Heart right ventricle (tissue), 16 donors: Measurements from ENCODE around the gene RPL5. TPM values are rescaled to one million over a fixed set of nuclear protein-coding genes. Genes with fewer than 3 reads are reported as not detected.

ENCODE experiments used
- ATAC-seq, 8 donors: fragments of 200-7000 bp; cut with Tn5 transposase; one replicate each; pipeline ENCODE4 v1.9.1; 2020; ENCODE audit warnings: mild to moderate bottlenecking in 8 of 8, moderate library complexity in 8 of 8, moderate number of reproducible peaks in 1 of 8
- DNase-seq, 2 donors: peaks; one replicate each; pipeline ENCODE4 v3.0.0-alpha.2; 2020
- H3K27ac ChIP-seq, 10 donors: fragments of 200-600 bp; sonication (generic) in 2 of 10; one replicate each; pipeline versions ENCODE4 v1.5.0 to v1.8.0; 2020 to 2022; ENCODE audit warnings: mild to moderate bottlenecking in 3 of 10
- H3K27me3 ChIP-seq, 7 donors: fragments of 200-600 bp; one replicate each; pipeline ENCODE4 v1.8.0; 2021 to 2022; ENCODE audit warnings: mild to moderate bottlenecking in 2 of 7
- H3K36me3 ChIP-seq, 9 donors: fragments of 200-600 bp; sonication (generic) in 1 of 9; one replicate each; pipeline versions ENCODE4 v1.5.0 to v1.8.0; 2020 to 2022; ENCODE audit warnings: mild to moderate bottlenecking in 2 of 9
- H3K4me1 ChIP-seq, 9 donors: fragments of 200-600 bp; sonication (generic) in 1 of 9; one replicate each; pipeline versions ENCODE4 v1.5.0 to v1.8.0; 2020 to 2022; ENCODE audit warnings: mild to moderate bottlenecking in 4 of 9
- H3K4me3 ChIP-seq, 10 donors: fragments of 200-600 bp; sonication (generic) in 2 of 10; one replicate each; pipeline versions ENCODE4 v1.5.0 to v1.8.0; 2020 to 2022; ENCODE audit warnings: mild to moderate bottlenecking in 7 of 10, moderate library complexity in 2 of 10
- H3K9me3 ChIP-seq, 11 donors: fragments of 200-600 bp in 10 of 11; sonication (generic) in 2 of 11; one replicate each; pipeline versions ENCODE4 v1.5.0 to v1.8.0; 2013 to 2022; ENCODE audit warnings: mild to moderate bottlenecking in 2 of 11, control low read depth in 1 of 11, moderate library complexity in 1 of 11
- WGBS, 2 donors: extraction: QIAGEN DNeasy Blood & Tissue Kit; methylation state at CpG; one replicate each; pipeline ENCODE4 v1.1.7; 2013; ENCODE audit warnings: inconsistent platforms in 1 of 2; 5-methylcytosine and 5-hydroxymethylcytosine counted together
- intact Hi-C, 10 donors: fragments of 100-400 bp; cut with DNase I; formaldehyde crosslinking; loops; one replicate each; pipeline versions ENCODE4 v1.11.1 to v1.14.2; 2022
- polyA plus RNA-seq, 2 donors: library from polyadenylated mRNA; stranded (reverse); fragments of 200-250 nt; gene quantifications; one replicate each; pipeline ENCODE4 v1.2.3, GENCODE V29; 2013
- total RNA-seq, 10 donors: library from RNA; stranded (reverse); fragmentation: NEBNext Ultra II Directional in 3 of 10; extraction: Animal tissue kit (Norgen Biotek cat#: 25700) in 3 of 10; gene quantifications; one replicate each; pipeline versions ENCODE4 v1.2.1 to v1.2.4, GENCODE V29; 2021 to 2023
- TF ChIP-seq, protein P1 (sequence below), 9 donors: fragments of 200-600 bp; sonication (generic) in 2 of 9; IDR thresholded peaks; one replicate each; pipeline versions ENCODE4 v1.5.0 to v1.8.0; 2021 to 2022; ENCODE audit warnings: antibody characterized with exemption in 9 of 9, mild to moderate bottlenecking in 5 of 9, moderate library complexity in 1 of 9
- donor health status: Arrhythmogenic right ventricular cardiomyopathy.
- donor health status: ischemic (EF 13 %, LVEDD 7.1; RV severe dilation, severe dysfunction).
- donor health status: healthy with polysubstance abuse.
- donor health status: DM: no; HTN: yes; CAD: no.
- donor health status: DM: no; HTN: no; CAD: no.
- donor health status: ischemic (EF 25% LVEDD 6.9; RV normal size, moderate dysfunction).
- donor health status: ischemic (EF 25% LVEDD 5.7; RV mildly dilated, moderate dysfunction).
- donor health status: healthy.
- donor health status: DM: yes; HTN: yes; CAD: no.
- donor health status: Ischemic cardiomyopathy.
- donor health status: ischemic (EF 35%, LVEDD 5.7; RV mildly dilated, moderate dysfunction).
- donor health status: nonischemic (EF 11% LVEDD 7.7; RV severe dilation, severe dysfunction).
- donor health status: DM: yes; HTN: yes; CAD: no.
- donor health status: PGD.
- donor health status: ischemic (EF 29% LVEDD 5.4; RV normal size, mild dysfunction).
- donor health status: nonischemic (EF 23%, LVEDD 6.1; RV moderate dilation, normal function).

The RPL5 gene
- total and polyA plus RNA-seq, 12 donors = 468 to 1,695 (median 561) TPM

DNA sequence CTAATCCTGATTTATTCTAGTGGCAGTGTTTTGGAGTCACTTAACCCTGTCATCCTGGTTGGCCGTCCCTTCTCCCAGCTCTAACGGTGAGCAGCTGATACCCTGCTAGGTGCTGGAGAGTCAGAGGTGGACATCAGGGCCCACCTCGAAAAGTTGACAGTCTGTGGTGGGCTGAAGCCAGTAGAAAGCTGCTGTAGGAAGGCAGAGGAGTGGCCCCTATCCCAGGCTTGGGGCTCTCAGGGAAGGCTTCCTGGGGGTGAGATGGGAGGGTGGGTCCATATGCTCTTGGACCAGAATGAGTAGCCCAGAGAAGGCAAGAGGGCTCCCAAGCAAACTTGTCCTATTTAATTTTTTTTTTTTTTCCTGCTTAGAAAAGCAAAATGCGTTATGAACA lies 475 bp upstream of the RPL5 start:
- peak overlapping the region in 7 of 10 donors; percentile 66 to 92 (median 78) for H3K4me3 ChIP-seq
- peak in 3 of 8 donors; percentile 2 to 35 (median 4) for ATAC-seq

DNA sequence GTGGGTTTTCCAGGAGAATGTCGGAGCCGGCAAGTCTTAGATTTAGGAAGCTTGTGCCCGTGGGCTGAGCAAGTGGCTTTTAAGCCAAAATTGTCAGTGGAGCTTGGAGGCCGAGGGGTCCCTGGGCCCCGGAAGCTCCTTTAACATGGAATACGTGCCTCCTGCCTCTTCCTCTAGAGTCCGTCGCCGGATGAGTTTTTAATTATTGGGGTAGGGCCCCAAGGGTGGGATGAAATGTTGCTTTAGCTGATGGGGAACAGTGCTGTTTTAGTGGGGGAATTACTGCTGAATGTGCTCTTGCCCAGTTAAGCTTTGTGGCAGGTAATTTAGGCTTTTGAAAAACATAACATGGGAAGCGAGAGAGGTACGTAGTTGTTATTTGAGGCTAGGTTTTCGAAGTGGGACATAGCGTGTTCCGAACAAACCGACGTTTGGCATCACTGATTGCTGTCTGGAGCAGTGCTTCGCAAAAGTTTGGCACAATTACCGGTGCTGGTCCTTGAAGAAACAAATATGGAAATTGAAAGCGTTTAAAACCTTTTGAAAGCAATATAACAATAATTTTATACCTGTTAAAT lies 786 bp downstream of the RPL5 start:
- intact Hi-C loops = loop anchor here in 2 of 10 donors (5.0 to 10.0 kb wide), 2 partner anchors 45 to 1042 kb away; partner anchors contain the start of genes DNTTIP2 (in 1 of the 2) and EVI5 (in 1 of the 2)

More for the DNA sequence above, 475 bp upstream of the RPL5 start:
- Histone ChIP-seq H3K27me3 (no peaks in the 10 kb centered on the region), H3K27ac (peak overlapping the region in 6 of 10 donors; percentile 85 to 96 (median 90)), H3K36me3 (peaks cover 0 to 31% (median 21%) of the 10 kb centered on the region in 9 donors), H3K9me3 (no peaks in the 10 kb centered on the region), H3K4me1 (peaks cover 5 to 40% (median 34%) of the 10 kb centered on the region in 9 donors)
- no peak for DNase-seq
- TF ChIP-seq, protein P1, sequence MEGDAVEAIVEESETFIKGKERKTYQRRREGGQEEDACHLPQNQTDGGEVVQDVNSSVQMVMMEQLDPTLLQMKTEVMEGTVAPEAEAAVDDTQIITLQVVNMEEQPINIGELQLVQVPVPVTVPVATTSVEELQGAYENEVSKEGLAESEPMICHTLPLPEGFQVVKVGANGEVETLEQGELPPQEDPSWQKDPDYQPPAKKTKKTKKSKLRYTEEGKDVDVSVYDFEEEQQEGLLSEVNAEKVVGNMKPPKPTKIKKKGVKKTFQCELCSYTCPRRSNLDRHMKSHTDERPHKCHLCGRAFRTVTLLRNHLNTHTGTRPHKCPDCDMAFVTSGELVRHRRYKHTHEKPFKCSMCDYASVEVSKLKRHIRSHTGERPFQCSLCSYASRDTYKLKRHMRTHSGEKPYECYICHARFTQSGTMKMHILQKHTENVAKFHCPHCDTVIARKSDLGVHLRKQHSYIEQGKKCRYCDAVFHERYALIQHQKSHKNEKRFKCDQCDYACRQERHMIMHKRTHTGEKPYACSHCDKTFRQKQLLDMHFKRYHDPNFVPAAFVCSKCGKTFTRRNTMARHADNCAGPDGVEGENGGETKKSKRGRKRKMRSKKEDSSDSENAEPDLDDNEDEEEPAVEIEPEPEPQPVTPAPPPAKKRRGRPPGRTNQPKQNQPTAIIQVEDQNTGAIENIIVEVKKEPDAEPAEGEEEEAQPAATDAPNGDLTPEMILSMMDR (IDR thresholded peaks at IDR 0.05) = no peak
- intact Hi-C loops = loop anchor here in 2 of 10 donors (5.0 to 10.0 kb wide), 2 partner anchors 44 to 1043 kb away; partner anchors contain the start of genes DNTTIP2 (in 1 of the 2) and EVI5 (in 1 of the 2)
- 50 to 57% methylated on average over 4 of the region's 4 CpGs for WGBS, 2 donors

DNA sequence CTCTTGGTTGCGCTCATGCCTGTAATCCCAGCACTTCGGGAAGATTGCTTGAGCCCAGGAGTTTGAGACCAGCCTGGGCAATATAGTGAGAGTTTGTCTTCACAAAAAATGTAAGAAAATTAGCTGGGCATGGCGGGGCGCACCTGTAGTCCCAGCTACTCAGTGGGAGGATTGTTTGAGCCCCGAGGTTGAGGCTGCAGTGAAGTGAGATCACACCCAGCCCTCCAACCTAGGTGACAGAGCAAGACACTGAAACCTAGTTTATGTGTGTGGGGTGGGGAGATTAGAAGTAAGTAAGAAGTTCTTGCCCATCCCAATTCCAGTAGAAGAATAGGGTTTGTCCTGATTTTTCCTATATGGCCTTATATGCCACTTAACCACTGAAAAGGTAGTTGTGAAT lies 2.0 kb downstream of the RPL5 start:
- TF ChIP-seq, protein P1 (IDR thresholded peaks at IDR 0.05) = no peak
- H3K4me1 ChIP-seq = peaks cover 5 to 61% (median 49%) of the 10 kb centered on the region in 9 donors
- ATAC-seq (no peak), DNase-seq (no peak)
- H3K27ac ChIP-seq = peak overlapping the region in 4 of 10 donors; percentile 85 to 96 (median 88)
- H3K9me3 ChIP-seq = no peaks in the 10 kb centered on the region
- 71 to 79% methylated on average over 5 of the region's 5 CpGs for WGBS, 2 donors
- peaks cover 0 to 56% (median 38%) of the 10 kb centered on the region in 9 donors for H3K36me3 ChIP-seq
- intact Hi-C loops = loop anchor here in 2 of 10 donors (5.0 to 10.0 kb wide), 2 partner anchors 47 to 1041 kb away; partner anchors contain the start of genes DNTTIP2 (in 1 of the 2) and EVI5 (in 1 of the 2)
- peak overlapping the region in 9 of 10 donors; percentile 6 to 92 (median 76) for H3K4me3 ChIP-seq
- H3K27me3 ChIP-seq = no peaks in the 10 kb centered on the region

More for the DNA sequence above, 786 bp downstream of the RPL5 start:
- no peaks in the 10 kb centered on the region for H3K9me3 ChIP-seq
- TF ChIP-seq, protein P1 (IDR thresholded peaks at IDR 0.05) = no peak
- DNase-seq = no peak
- H3K4me1 ChIP-seq = peaks cover 5 to 49% (median 38%) of the 10 kb centered on the region in 9 donors
- peak in 6 of 8 donors; percentile 12 to 49 (median 33) for ATAC-seq
- H3K36me3 ChIP-seq = peaks cover 0 to 44% (median 28%) of the 10 kb centered on the region in 9 donors
- H3K27me3 ChIP-seq = no peaks in the 10 kb centered on the region
- WGBS, 2 donors = 1% methylated on average over 19 of the region's 19 CpGs
- H3K4me3 ChIP-seq = peak overlapping the region; percentile 66 to 92 (median 80)
- H3K27ac ChIP-seq = peak overlapping the region; percentile 60 to 96 (median 88)

DNA sequence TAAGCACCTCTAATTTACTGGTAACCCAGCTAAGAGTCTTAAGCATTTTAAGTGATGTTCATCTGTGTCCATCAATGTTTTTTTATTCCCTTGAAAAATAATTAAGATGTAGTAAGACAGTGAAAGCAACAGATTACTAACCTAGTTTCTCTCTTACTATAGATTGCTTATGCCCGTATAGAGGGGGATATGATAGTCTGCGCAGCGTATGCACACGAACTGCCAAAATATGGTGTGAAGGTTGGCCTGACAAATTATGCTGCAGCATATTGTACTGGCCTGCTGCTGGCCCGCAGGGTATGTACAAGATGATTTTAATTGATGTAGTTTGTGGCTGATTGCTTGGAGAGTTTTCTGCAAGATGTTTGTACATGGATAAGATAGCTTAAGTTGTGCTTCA lies 2.8 kb downstream of the RPL5 start:
- no peak for ATAC-seq

More for the DNA sequence above, 2.8 kb downstream of the RPL5 start:
- no peak overlapping the region for H3K27ac ChIP-seq
- no peak overlapping the region for H3K4me3 ChIP-seq
- H3K4me1 ChIP-seq = peaks cover 5 to 68% (median 56%) of the 10 kb centered on the region in 9 donors
- no peaks in the 10 kb centered on the region for H3K9me3 ChIP-seq
- peaks cover 0 to 64% (median 38%) of the 10 kb centered on the region in 9 donors for H3K36me3 ChIP-seq
- intact Hi-C loops = loop anchor here in 2 of 10 donors (5.0 to 10.0 kb wide), 2 partner anchors 47 to 1040 kb away; partner anchors contain the start of genes DNTTIP2 (in 1 of the 2) and EVI5 (in 1 of the 2)
- TF ChIP-seq, protein P1 (IDR thresholded peaks at IDR 0.05) = no peak
- WGBS, 2 donors = 73 to 78% methylated on average over 5 of the region's 5 CpGs
- H3K27me3 ChIP-seq = no peaks in the 10 kb centered on the region
- DNase-seq = no peak
